ENCODE data around the gene AURKAIP1.

Gene AURKAIP1

DNA sequence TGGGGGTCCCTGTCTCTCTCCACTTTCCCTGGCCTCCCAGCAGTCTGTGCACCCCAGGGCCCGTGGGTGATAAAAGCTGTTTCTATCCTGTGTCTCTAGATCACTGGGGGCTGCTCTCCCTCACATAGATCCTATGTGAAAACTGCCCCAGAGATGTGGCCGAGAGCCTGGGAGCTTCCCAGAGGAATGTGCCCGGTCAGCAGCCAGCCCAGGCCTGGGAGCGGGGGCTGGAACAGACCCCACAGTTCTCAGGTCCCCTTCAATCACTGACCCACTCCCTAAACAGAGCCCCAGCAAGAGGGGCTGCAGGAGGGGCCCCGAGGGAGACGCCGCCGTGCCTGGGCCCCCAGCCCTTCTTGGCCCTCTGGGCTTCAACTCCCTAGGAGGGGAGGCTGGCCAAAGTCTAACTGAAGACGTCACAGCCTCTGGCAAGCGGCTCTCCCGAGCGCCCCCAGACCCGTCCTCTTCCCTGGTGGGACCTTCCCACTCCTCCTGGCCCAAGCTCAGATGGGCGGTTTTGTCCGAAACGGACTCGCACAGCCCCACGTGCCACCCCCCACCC is 17.1 kb downstream of the AURKAIP1 start:
- TF ChIP-seq, protein P1, sequence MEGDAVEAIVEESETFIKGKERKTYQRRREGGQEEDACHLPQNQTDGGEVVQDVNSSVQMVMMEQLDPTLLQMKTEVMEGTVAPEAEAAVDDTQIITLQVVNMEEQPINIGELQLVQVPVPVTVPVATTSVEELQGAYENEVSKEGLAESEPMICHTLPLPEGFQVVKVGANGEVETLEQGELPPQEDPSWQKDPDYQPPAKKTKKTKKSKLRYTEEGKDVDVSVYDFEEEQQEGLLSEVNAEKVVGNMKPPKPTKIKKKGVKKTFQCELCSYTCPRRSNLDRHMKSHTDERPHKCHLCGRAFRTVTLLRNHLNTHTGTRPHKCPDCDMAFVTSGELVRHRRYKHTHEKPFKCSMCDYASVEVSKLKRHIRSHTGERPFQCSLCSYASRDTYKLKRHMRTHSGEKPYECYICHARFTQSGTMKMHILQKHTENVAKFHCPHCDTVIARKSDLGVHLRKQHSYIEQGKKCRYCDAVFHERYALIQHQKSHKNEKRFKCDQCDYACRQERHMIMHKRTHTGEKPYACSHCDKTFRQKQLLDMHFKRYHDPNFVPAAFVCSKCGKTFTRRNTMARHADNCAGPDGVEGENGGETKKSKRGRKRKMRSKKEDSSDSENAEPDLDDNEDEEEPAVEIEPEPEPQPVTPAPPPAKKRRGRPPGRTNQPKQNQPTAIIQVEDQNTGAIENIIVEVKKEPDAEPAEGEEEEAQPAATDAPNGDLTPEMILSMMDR (IDR thresholded peaks at IDR 0.05), result no peak

DNA sequence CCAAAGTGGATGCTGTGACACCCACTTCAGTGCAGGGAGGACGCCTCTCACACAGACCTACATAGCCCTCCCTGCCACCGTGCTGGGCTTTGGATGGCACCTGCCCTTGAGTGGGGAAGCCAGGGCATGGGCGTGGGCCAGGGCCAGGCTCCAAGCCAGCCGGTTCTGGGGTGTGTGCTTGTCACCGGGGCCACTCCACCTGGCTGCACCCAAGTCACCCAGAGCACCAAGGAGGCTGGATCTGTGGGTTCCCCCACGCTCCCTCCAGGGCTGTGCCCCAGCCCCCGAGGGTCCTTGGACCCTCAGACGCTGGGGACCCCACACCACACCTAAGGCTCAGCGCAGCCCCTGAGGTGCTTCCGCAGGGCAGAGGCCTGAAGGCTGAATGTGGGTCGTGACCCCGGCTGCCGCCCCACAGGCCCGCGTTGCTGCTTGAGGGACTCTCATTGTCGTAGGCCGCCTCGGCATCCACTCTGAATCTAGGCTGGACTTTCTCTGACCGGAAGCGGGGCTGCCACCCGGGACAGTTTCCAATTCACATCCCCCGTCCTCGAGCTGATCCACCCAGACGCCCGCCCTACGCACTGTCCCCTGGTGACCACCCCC is 18.1 kb downstream of the AURKAIP1 start:
- TF ChIP-seq, protein P1 (IDR thresholded peaks at IDR 0.05), result no peak

DNA sequence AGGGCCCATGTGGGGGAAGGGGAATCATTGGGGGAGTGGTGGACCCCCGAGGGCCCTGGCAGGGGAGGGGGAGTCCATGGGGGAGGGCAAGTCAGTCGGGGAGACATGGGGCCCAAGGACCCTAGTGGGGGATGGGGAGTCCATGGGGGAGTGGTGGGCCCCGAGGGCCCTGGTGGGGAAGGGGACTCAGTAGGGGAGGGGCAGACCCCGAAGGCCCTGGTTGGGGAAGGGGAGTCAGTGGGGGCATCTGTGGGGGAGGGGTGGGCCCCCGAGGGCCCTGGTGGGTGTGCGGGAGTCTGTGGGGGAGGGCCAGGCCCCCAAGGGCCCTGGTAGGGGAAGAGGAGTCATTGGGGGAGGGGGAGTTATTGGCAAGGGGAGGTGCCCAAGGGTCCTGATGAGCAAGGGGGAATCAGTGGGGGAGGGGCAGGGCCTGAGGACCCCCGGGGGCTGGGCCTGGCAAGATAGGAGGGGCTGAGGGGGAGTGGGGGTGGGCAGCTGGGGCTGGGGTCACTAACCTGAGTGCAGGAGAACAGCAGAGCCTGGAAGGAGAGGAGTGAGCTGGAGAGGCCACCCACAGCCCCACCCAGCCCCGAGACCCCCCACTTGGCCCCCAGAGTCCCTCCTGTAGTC is 18.7 kb downstream of the AURKAIP1 start:
- TF ChIP-seq, protein P1 (IDR thresholded peaks at IDR 0.05), result no peak

DNA sequence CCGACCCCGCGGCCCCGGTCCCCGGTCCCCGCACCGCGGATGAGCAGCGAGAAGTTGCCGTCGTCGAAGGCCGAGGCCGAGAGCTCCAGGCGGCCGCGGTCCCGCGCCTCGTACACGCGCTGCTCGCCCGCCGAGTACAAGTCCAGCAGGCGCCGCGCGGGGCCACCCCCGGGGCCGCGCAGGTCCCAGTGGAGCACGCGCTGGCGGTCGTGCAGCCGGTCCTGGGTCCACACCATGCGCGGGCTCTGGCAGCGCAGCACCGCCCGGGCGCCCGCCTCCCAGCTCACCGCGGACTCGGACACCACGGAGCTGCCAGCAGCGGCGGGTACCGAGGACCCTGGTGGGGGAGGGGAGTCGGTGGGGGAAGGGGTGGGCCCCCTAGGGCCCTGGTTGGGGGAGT is 19.6 kb downstream of the AURKAIP1 start:
- TF ChIP-seq, protein P1 (IDR thresholded peaks at IDR 0.05), result no peak

DNA sequence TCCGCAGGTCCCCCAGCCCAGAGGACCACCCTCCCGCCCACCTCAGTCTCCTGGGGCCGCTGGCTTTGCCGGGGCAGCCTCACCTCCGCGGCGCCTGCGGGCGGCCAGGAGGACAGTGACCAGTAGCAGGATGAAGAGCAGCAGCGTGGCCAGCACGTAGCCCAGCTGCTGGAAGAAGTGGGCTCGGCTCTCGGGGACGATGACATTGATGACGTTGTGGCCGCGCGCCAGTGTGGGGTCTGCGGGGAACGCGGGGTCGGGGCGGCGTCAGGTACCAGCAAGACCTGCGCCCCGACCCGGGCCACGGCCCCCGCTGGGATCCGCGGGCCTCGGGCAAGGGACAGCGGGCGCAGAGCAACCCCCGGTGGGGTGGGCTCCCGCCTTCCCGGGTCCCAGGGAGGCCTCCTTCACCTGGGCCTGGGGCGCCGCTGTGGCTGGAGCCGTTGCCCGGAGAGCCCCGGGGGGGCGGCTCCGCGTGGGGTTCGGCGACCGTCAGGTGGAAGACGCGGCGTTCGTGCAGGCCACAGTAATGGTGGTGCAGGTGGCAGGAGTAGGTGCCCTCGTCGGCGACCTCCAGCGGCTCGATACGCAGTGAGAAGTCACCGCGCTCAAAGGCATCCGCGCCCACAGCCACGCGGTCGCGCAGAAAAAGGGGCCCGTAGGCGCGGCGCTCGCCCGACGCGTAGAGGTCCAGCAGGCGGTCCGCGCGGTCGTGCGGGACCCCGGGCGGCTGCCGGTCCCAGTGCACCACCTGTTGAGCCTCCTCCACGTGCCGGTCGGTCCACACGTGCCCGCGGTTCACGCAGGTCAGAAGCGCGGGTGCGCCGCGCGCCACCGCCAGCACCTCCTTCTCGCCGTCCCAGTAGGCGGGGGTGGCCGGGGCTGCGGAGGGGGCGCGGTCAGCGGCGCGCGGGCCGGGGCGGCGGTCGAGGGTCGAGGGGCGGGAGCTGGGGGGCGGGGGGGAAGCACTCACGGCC is 20.4 kb downstream of the AURKAIP1 start:
- TF ChIP-seq, protein P1 (IDR thresholded peaks at IDR 0.05), result no peak

DNA sequence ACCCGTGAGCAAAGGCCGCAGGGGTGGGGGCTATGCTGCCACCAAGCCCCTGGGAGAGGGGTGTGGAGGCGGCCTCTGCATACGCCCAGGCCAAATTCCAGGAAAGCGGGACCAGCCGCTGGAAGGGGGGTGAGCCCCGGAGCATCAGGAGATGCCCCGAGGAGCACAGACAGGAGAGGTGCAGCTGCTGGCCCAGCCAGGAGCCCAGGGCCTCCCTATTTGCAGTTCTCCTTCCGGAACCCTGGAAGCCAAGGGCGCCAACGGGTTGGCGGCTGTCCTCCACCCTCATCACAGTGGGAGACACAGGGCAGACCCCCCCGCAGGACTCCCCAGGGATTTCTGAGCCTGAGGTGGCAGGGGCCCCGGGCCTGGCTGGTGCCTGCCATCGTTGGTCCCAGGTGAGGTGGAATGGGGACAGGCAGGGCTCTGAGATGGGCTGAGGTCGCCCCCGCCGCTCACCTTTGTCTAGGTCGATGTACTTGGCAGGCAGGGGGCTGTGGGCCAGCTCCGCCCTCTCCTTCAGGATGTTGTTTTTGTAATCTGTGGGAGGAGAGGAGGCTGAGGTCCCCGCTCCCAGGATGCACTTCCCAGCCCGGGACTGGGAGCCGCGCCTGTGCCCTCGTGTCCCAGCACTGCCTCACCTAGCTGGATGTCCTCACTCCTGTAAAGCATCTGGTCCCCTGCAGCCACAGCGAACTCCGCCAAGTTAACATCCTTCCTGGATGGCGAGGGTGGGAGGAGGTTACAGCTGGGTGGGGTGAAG is 21.4 kb downstream of the AURKAIP1 start:
- TF ChIP-seq, protein P1 (IDR thresholded peaks at IDR 0.05), result no peak

All from LNCAP (cell line).